CD14-positive monocyte (primary cell): Measurements from ENCODE around the gene IMMP1L. TPM values are rescaled to one million over a fixed set of nuclear protein-coding genes. Genes with fewer than 3 reads are reported as not detected.

Source experiments
- DNase-seq, 3 donors: peaks; one replicate each; pipeline ENCODE4 v3.0.0-alpha.2; 2011 to 2022
- H2AFZ ChIP-seq: 2 replicates; pipeline ENCODE4 v1.6.0; 2012; ENCODE audit warnings: mild to moderate bottlenecking, low read depth, low read length, inconsistent platforms; ENCODE audit not compliant: insufficient read depth, poor library complexity, severe bottlenecking
- H3K27ac ChIP-seq, 2 donors: 1 replicate in 1 of 2; 2 replicates in 1 of 2; pipeline ENCODE4 v1.5.1; 2012 to 2013; ENCODE audit warnings: low read length in 2 of 2, control low read depth in 1 of 2, inconsistent platforms in 1 of 2, low read depth in 1 of 2, mild to moderate bottlenecking in 1 of 2
- H3K27me3 ChIP-seq, 2 donors: one replicate each; pipeline versions ENCODE4 v1.6.0 to v1.6.1; 2011 to 2013; ENCODE audit warnings: low read length in 2 of 2; ENCODE audit not compliant: control insufficient read depth in 2 of 2, insufficient read depth in 2 of 2
- H3K36me3 ChIP-seq, 2 donors: replicated peaks in 1 of 2; 1 replicate in 1 of 2; 2 replicates in 1 of 2; pipeline versions ENCODE4 v1.5.1 to v1.6.1; 2012 to 2013; ENCODE audit warnings: low read length in 2 of 2, control low read depth in 1 of 2, inconsistent platforms in 1 of 2, mild to moderate bottlenecking in 1 of 2; ENCODE audit not compliant: insufficient read depth in 2 of 2, control insufficient read depth in 1 of 2
- H3K4me1 ChIP-seq, 2 donors: 1 replicate in 1 of 2; 2 replicates in 1 of 2; pipeline versions ENCODE4 v1.5.1 to v1.6.1; 2012 to 2013; ENCODE audit warnings: low read length in 2 of 2, control low read depth in 1 of 2, inconsistent platforms in 1 of 2, mild to moderate bottlenecking in 1 of 2, moderate library complexity in 1 of 2; ENCODE audit not compliant: insufficient read depth in 2 of 2, control insufficient read depth in 1 of 2
- H3K4me2 ChIP-seq: replicated peaks from 2 replicates; pipeline ENCODE3; 2012; ENCODE audit warnings: low read length, moderate library complexity, mild to moderate bottlenecking; ENCODE audit not compliant: poor library complexity, severe bottlenecking; ENCODE audit errors: extremely low read depth
- H3K4me3 ChIP-seq, 3 experiments: fragments of 200-600 bp in 1 of 3; sonication (generic) in 1 of 3; replicated peaks in 1 of 3; 1 replicate in 2 of 3; 2 replicates in 1 of 3; pipeline ENCODE4 v1.5.1; 2011 to 2013; ENCODE audit warnings: low read length in 3 of 3, mild to moderate bottlenecking in 3 of 3, control low read depth in 2 of 3, low read depth in 2 of 3, inconsistent platforms in 1 of 3, moderate library complexity in 1 of 3
- H3K79me2 ChIP-seq: 2 replicates; pipeline ENCODE4 v1.6.0; 2012; ENCODE audit warnings: mild to moderate bottlenecking, control low read depth, inconsistent platforms, low read length, moderate library complexity; ENCODE audit not compliant: insufficient read depth
- H3K9ac ChIP-seq: 2 replicates; pipeline ENCODE4 v1.6.0; 2017; ENCODE audit warnings: low read length, mild to moderate bottlenecking; ENCODE audit not compliant: insufficient read depth, poor library complexity, severe bottlenecking
- H3K9me3 ChIP-seq, 2 donors: replicated peaks in 1 of 2; 1 replicate in 1 of 2; 2 replicates in 1 of 2; pipeline versions ENCODE4 v1.5.1 to v1.6.1; 2012 to 2013; ENCODE audit warnings: low read length in 2 of 2, control low read depth in 1 of 2; ENCODE audit not compliant: control insufficient read depth in 1 of 2, insufficient read depth in 1 of 2
- H4K20me1 ChIP-seq: 2 replicates; pipeline ENCODE4 v1.6.0; 2012; ENCODE audit warnings: mild to moderate bottlenecking, low read length, control low read depth, moderate library complexity; ENCODE audit not compliant: insufficient read depth
- H3K27ac Mint-ChIP-seq, 7 donors: one replicate each; pipeline ENCODE4 v1.8.0; 2020; ENCODE audit warnings: mild to moderate bottlenecking in 7 of 7, mixed read lengths in 7 of 7, moderate library complexity in 6 of 7, inconsistent platforms in 2 of 7
- H3K27me3 Mint-ChIP-seq, 3 donors: one replicate each; pipeline ENCODE4 v1.8.0; 2021 to 2022; ENCODE audit warnings: low read depth in 3 of 3, mild to moderate bottlenecking in 3 of 3, mixed read lengths in 3 of 3, moderate library complexity in 3 of 3, inconsistent platforms in 1 of 3
- H3K36me3 Mint-ChIP-seq, 2 donors: one replicate each; pipeline ENCODE4 v1.8.0; 2020; ENCODE audit warnings: mixed read lengths in 2 of 2, inconsistent platforms in 1 of 2, mild to moderate bottlenecking in 1 of 2
- H3K4me1 Mint-ChIP-seq: one replicate; pipeline ENCODE4 v1.8.0; 2020; ENCODE audit warnings: mild to moderate bottlenecking, mixed read lengths
- H3K4me3 Mint-ChIP-seq, 2 donors: one replicate each; pipeline ENCODE4 v1.8.0; 2020; ENCODE audit warnings: mild to moderate bottlenecking in 2 of 2, mixed read lengths in 2 of 2, moderate library complexity in 1 of 2
- H3K9me3 Mint-ChIP-seq, 7 donors: one replicate each; pipeline ENCODE4 v1.8.0; 2020 to 2022; ENCODE audit warnings: mixed read lengths in 7 of 7, mild to moderate bottlenecking in 6 of 7, moderate library complexity in 6 of 7, inconsistent platforms in 2 of 7
- CTCF ChIP-seq: fragments of 200-600 bp; IDR thresholded peaks from one replicate; pipeline ENCODE4 v1.8.0; 2022; ENCODE audit warnings: antibody characterized with exemption, mild to moderate bottlenecking
- WGBS: methylation state at CpG from one replicate; pipeline ENCODE4 v1.1.5; 2013; ENCODE audit warnings: missing lambda C conversion rate; ENCODE audit not compliant: insufficient coverage; 5-methylcytosine and 5-hydroxymethylcytosine counted together
- intact Hi-C, 2 donors: fragments of 100-400 bp; cut with micrococcal nuclease; formaldehyde crosslinking; loops; one replicate each; pipeline versions ENCODE4 v1.15.0 to v1.15.1; 2023
- polyA plus RNA-seq, 3 donors: library from polyadenylated mRNA; depleted of rRNA in 1 of 3; unstranded in 2 of 3; stranded (reverse) in 1 of 3; fragments of 300-500 nt in 2 of 3; fragments of >200 nt in 1 of 3; fragmentation: Illumina TruSeq in 2 of 3; gene quantifications; 1 replicate in 2 of 3; 2 replicates in 1 of 3; pipeline ENCODE4 v1.2.3, GENCODE V29; 2012 to 2021

Gene IMMP1L
- polyA plus RNA-seq, 3 donors = 0.53 to 5.0 (median 4.7) TPM

GRCh38 chr11:31478223-31478590, 31.2 kb downstream of the IMMP1L start:
- Histone ChIP-seq H3K27me3 (no peaks in the 10 kb centered on the region), H3K4me2 (no peak overlapping the region), H3K27ac (no peak overlapping the region), H4K20me1 (no peaks in the 10 kb centered on the region), H3K9me3 (no peaks in the 10 kb centered on the region), H3K4me3 (no peak overlapping the region), H2AFZ (no peak overlapping the region), H3K4me1 (no peaks in the 10 kb centered on the region), H3K9ac (no peak overlapping the region), H3K36me3 (no peaks in the 10 kb centered on the region), H3K79me2 (no peaks in the 10 kb centered on the region)
- DNase-seq = no peak
- Mint-ChIP-seq H3K9me3 (peaks cover 0 to under 1% (median 0%) of the 10 kb centered on the region in 7 donors), H3K4me1 (no peaks in the 10 kb centered on the region), H3K36me3 (no peaks in the 10 kb centered on the region), H3K4me3 (no peak overlapping the region), H3K27me3 (peaks cover 0 to under 1% (median 0%) of the 10 kb centered on the region in 3 donors), H3K27ac (no peak overlapping the region)
- no peak for TF ChIP-seq CTCF
- intact Hi-C loops = no loop called here
- WGBS = no CpG with 5 or more reads among the region's 2 CpGs

- H3K4me2 ChIP-seq = no peak overlapping the region
- no peaks in the 10 kb centered on the region for H4K20me1 ChIP-seq
- DNase-seq = no peak
- no peak overlapping the region for H3K27ac ChIP-seq
- Mint-ChIP-seq H3K27ac (no peak overlapping the region), H3K4me1 (no peaks in the 10 kb centered on the region), H3K27me3 (peaks cover 0 to 1% (median 0%) of the 10 kb centered on the region in 3 donors), H3K36me3 (no peaks in the 10 kb centered on the region), H3K4me3 (no peak overlapping the region), H3K9me3 (peaks cover 0 to 5% (median 3%) of the 10 kb centered on the region in 7 donors)
- H3K9ac ChIP-seq = no peak overlapping the region
- no peaks in the 10 kb centered on the region for H3K36me3 ChIP-seq
- H2AFZ ChIP-seq = no peak overlapping the region
- TF ChIP-seq CTCF = no peak
- no peaks in the 10 kb centered on the region for H3K9me3 ChIP-seq
- intact Hi-C loops = no loop called here
- WGBS = 95% methylated on average over 4 of the region's 6 CpGs
- H3K79me2 ChIP-seq = no peaks in the 10 kb centered on the region
- H3K4me1 ChIP-seq = no peaks in the 10 kb centered on the region
- no peak overlapping the region for H3K4me3 ChIP-seq
- H3K27me3 ChIP-seq = no peaks in the 10 kb centered on the region
Measured at GRCh38 chr11:31477528-31478222, 31.7 kb downstream of the IMMP1L start.
